CD4-positive, alpha-beta T cell (primary cell): ENCODE measurements around the gene FBLN7. TPM values are rescaled to one million over a fixed set of nuclear protein-coding genes. Genes with fewer than 3 reads are reported as not detected.

ENCODE experiments used
- ATAC-seq: fragments of 200-7000 bp; cut with Tn5 transposase; one replicate; pipeline ENCODE4 v1.10.0; 2022; ENCODE audit warnings: mild to moderate bottlenecking; ENCODE audit not compliant: poor library complexity
- CTCF ChIA-PET: fragments of 350-600 bp; sonication (Branson Sonifier 250); formaldehyde crosslinking; loops from one replicate; lab custom pipeline; 2021; ENCODE audit warnings: antibody characterized with exemption, inconsistent platforms; lab: Charles Lee
- POLR2A ChIA-PET: fragments of 350-600 bp; sonication (Branson Sonifier 250); formaldehyde crosslinking; loops from one replicate; lab custom pipeline; 2021; ENCODE audit warnings: antibody characterized with exemption, inconsistent platforms; lab: Charles Lee
- DNase-seq, 14 experiments: peaks; one replicate each; pipeline ENCODE4 v3.0.0-alpha.2; 2013 to 2020; ENCODE audit warnings: mixed read lengths in 2 of 14
- H3K27ac ChIP-seq, 2 donors: one replicate each; pipeline versions ENCODE4 v1.5.1 to v1.7.0; 2013; ENCODE audit warnings: low read length in 2 of 2, low read depth in 1 of 2, mild to moderate bottlenecking in 1 of 2
- H3K27me3 ChIP-seq, 2 experiments: 1 replicate in 1 of 2; 2 replicates in 1 of 2; pipeline versions ENCODE4 v1.6.1 to v1.7.0; 2013; ENCODE audit warnings: low read length in 2 of 2, control low read depth in 1 of 2, mild to moderate bottlenecking in 1 of 2, moderate library complexity in 1 of 2; ENCODE audit not compliant: insufficient read depth in 2 of 2, control insufficient read depth in 1 of 2
- H3K36me3 ChIP-seq: one replicate; pipeline ENCODE4 v1.6.1; 2013; ENCODE audit warnings: low read length, control low read depth; ENCODE audit not compliant: insufficient read depth
- H3K4me1 ChIP-seq: one replicate; pipeline ENCODE4 v1.6.1; 2013; ENCODE audit warnings: low read length, control low read depth; ENCODE audit not compliant: insufficient read depth
- H3K4me3 ChIP-seq: one replicate; pipeline ENCODE4 v1.5.1; 2013; ENCODE audit warnings: mild to moderate bottlenecking, low read length, moderate library complexity
- H3K9me3 ChIP-seq, 2 experiments: 1 replicate in 1 of 2; 2 replicates in 1 of 2; pipeline versions ENCODE4 v1.6.1 to v1.7.0; 2013; ENCODE audit warnings: low read length in 2 of 2, mild to moderate bottlenecking in 2 of 2, control low read depth in 1 of 2, moderate library complexity in 1 of 2; ENCODE audit not compliant: control insufficient read depth in 1 of 2, insufficient read depth in 1 of 2
- H3K27ac Mint-ChIP-seq: one replicate; pipeline ENCODE4 v1.8.0; 2020; ENCODE audit warnings: mixed read lengths
- H3K27me3 Mint-ChIP-seq: one replicate; pipeline ENCODE4 v1.8.0; 2021; ENCODE audit warnings: mixed read lengths
- H3K36me3 Mint-ChIP-seq: one replicate; pipeline ENCODE4 v1.8.0; 2021; ENCODE audit warnings: low read depth, mixed read lengths
- H3K4me1 Mint-ChIP-seq: one replicate; pipeline ENCODE4 v1.8.0; 2021; ENCODE audit warnings: low read depth, mixed read lengths
- H3K4me3 Mint-ChIP-seq: one replicate; pipeline ENCODE4 v1.8.0; 2020; ENCODE audit warnings: mild to moderate bottlenecking, mixed read lengths
- H3K9me3 Mint-ChIP-seq: one replicate; pipeline ENCODE4 v1.8.0; 2020; ENCODE audit warnings: mixed read lengths
- CTCF ChIP-seq: fragments of 200-600 bp; IDR thresholded peaks from one replicate; pipeline ENCODE4 v1.8.0; 2022; ENCODE audit warnings: antibody characterized with exemption, mild to moderate bottlenecking
- intact Hi-C, 2 experiments: fragments of 100-400 bp; cut with DNase I in 1 of 2; cut with micrococcal nuclease in 1 of 2; formaldehyde crosslinking; loops; one replicate each; pipeline versions ENCODE4 v1.15.1 to v1.9.0; 2023 to 2025; cut with DNase I, micrococcal nuclease
- total RNA-seq, 174 experiments: library from RNA in 2 of 174; stranded (reverse) in 2 of 174; gene quantifications; one replicate each; pipeline ENCODE4 v1.2.3 and lab custom pipeline; 2021 to 2026

The FBLN7 gene
- total RNA-seq, 2 experiments from 2014 or later = 27.0 to 27.2 TPM

GRCh38 chr2:112140899-112141625 is 2.9 kb downstream of the FBLN7 start:
- DNase-seq = peak in 1 of 14 experiments; percentile 16
- H3K27ac Mint-ChIP-seq = no peak overlapping the region
- H3K4me3 ChIP-seq = no peak overlapping the region
- no peaks in the 10 kb centered on the region for H3K36me3 ChIP-seq
- no peak for ATAC-seq
- intact Hi-C loops = loop anchor here in 1 of 2 experiments (5.0 kb wide), 1 partner anchor 41 kb away; no protein-coding TSS in a partner anchor
- H3K9me3 ChIP-seq = peaks cover 0 to 5% of the 10 kb centered on the region in 2 experiments
- H3K36me3 Mint-ChIP-seq = peaks cover 4% of the 10 kb centered on the region
- H3K27me3 Mint-ChIP-seq = peaks cover 27% of the 10 kb centered on the region
- H3K4me1 Mint-ChIP-seq = peaks cover 8% of the 10 kb centered on the region
- no peaks in the 10 kb centered on the region for H3K9me3 Mint-ChIP-seq
- peaks cover 15% of the 10 kb centered on the region for H3K4me1 ChIP-seq
- H3K4me3 Mint-ChIP-seq = peak overlapping the region; percentile 71
- TF ChIP-seq CTCF = no peak
- CTCF ChIA-PET = no interaction called here
- H3K27me3 ChIP-seq = peaks cover 10 to 21% of the 10 kb centered on the region in 2 experiments
- no peak overlapping the region for H3K27ac ChIP-seq
- POLR2A ChIA-PET = no interaction called here

GRCh38 chr2:112141626-112142007 is 3.4 kb downstream of the FBLN7 start:
- Histone ChIP-seq H3K4me1 (peaks cover 15% of the 10 kb centered on the region), H3K27ac (no peak overlapping the region), H3K9me3 (peaks cover 0 to 5% of the 10 kb centered on the region in 2 experiments), H3K27me3 (peaks cover 10 to 21% of the 10 kb centered on the region in 2 experiments), H3K4me3 (no peak overlapping the region), H3K36me3 (no peaks in the 10 kb centered on the region)
- TF ChIP-seq CTCF = no peak
- ATAC-seq (no peak), DNase-seq (peak in 1 of 14 experiments; percentile 22)
- H3K4me3 Mint-ChIP-seq = no peak overlapping the region
- H3K27me3 Mint-ChIP-seq = peaks cover 22% of the 10 kb centered on the region
- no peaks in the 10 kb centered on the region for H3K9me3 Mint-ChIP-seq
- intact Hi-C loops = loop anchor here in 1 of 2 experiments (5.0 kb wide), 1 partner anchor 41 kb away; no protein-coding TSS in a partner anchor
- no peak overlapping the region for H3K27ac Mint-ChIP-seq
- peaks cover 8% of the 10 kb centered on the region for H3K4me1 Mint-ChIP-seq
- POLR2A ChIA-PET = no interaction called here
- peaks cover 4% of the 10 kb centered on the region for H3K36me3 Mint-ChIP-seq
- CTCF ChIA-PET = no interaction called here

GRCh38 chr2:112142525-112143078 is 4.4 kb downstream of the FBLN7 start:
- ChIA-PET CTCF (no interaction called here), POLR2A (no interaction called here)
- Mint-ChIP-seq H3K4me3 (no peak overlapping the region), H3K27me3 (peaks cover 13% of the 10 kb centered on the region), H3K27ac (no peak overlapping the region), H3K4me1 (peaks cover 4% of the 10 kb centered on the region), H3K9me3 (no peaks in the 10 kb centered on the region), H3K36me3 (peaks cover 2% of the 10 kb centered on the region)
- Histone ChIP-seq H3K36me3 (no peaks in the 10 kb centered on the region), H3K27ac (no peak overlapping the region), H3K27me3 (peaks cover 6 to 12% of the 10 kb centered on the region in 2 experiments), H3K4me3 (no peak overlapping the region), H3K9me3 (peaks cover 0 to 5% of the 10 kb centered on the region in 2 experiments), H3K4me1 (peaks cover 8% of the 10 kb centered on the region)
- no peak for TF ChIP-seq CTCF
- no peak for ATAC-seq
- peak in 1 of 14 experiments; percentile 6 for DNase-seq
- intact Hi-C loops = loop anchor here in 1 of 2 experiments (5.0 kb wide), 1 partner anchor 40 kb away; no protein-coding TSS in a partner anchor
